Measurements from ENCODE around the gene CARD8. TPM values are rescaled to one million over a fixed set of nuclear protein-coding genes. Genes with fewer than 3 reads are reported as not detected.
"Not testable (repeated sequence)": the region's sequence is repeated elsewhere in the genome, so short reads cannot be mapped to it uniquely, and the experiment has no call there.

CARD8 gene
- total RNA-seq, 2 experiments from 2014 or later, result 71.1 to 73.1 TPM

DNA sequence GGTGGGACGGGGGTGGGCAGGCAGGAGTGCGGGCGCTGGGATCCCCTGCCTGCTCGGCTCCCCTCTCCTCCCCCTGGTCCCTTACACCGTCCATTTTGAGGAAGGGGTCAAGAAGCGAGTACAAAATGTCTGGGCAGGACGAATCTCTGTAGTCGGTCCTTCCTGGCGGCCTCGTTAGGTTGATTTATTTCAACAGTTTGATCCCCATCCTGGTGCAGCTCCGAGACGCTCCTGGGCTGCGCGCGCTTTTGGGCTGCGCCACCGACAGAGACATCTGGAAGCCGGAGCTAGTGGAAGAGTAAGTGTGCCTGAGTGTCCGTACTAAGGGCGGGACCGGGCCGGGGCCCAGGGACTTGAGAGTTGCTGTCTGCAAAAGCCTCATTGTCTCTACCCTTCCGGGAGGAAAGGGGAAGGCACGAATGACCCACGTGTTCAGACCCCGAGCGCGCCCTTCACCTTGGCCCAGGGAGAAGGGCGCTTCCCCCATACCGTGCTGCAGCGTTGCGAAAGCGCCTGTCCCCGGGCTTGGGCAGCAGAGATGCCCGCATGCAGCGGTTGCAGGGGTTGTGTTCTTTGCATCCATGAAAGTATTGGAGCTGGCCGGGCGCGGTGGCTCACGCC lies 15.9 kb upstream of the CARD8 start:
- H3K27ac ChIP-seq (ENCODE audit: low read depth in 1 of 2, low read length in 2 of 2), result no peak overlapping the region
- H3K4me1 Mint-ChIP-seq (ENCODE audit: low read depth), result peaks cover 20% of the 10 kb centered on the region
- peaks cover 0 to 14% of the 10 kb centered on the region in 2 experiments for H3K27me3 ChIP-seq (ENCODE audit: control insufficient read depth in 1 of 2, insufficient read depth in 2 of 2, low read length in 2 of 2)
- H3K27ac Mint-ChIP-seq, result no peak overlapping the region
- ChIA-PET CTCF (interaction anchor here (0.6 to 1.2 kb wide), 2 partner anchors 16 to 89 kb away, joined by 3 to 4 read pairs; partner anchors contain the start of gene CARD8), POLR2A (interaction anchor here (1.0 to 1.3 kb wide), 2 partner anchors 62 to 161 kb away, joined by 3 to 4 read pairs; partner anchors contain the start of gene PLA2G4C)
- peaks cover 31% of the 10 kb centered on the region for H3K27me3 Mint-ChIP-seq
- H3K4me1 ChIP-seq (ENCODE audit: insufficient read depth, low read length), result peaks cover 18% of the 10 kb centered on the region
- intact Hi-C loops (cut with DNase I, micrococcal nuclease), result no loop called here
- H3K9me3 Mint-ChIP-seq, result no peaks in the 10 kb centered on the region
- H3K36me3 Mint-ChIP-seq (ENCODE audit: low read depth), result no peaks in the 10 kb centered on the region
- no peak for ATAC-seq (ENCODE audit: poor library complexity)
- H3K36me3 ChIP-seq (ENCODE audit: insufficient read depth, low read length), result no peaks in the 10 kb centered on the region
- peak overlapping the region; percentile 63 for H3K4me3 Mint-ChIP-seq
- H3K9me3 ChIP-seq (ENCODE audit: control insufficient read depth in 1 of 2, insufficient read depth in 1 of 2, low read length in 2 of 2), result no peaks in the 10 kb centered on the region
- H3K4me3 ChIP-seq (ENCODE audit: low read length), result peak overlapping the region; percentile 55
- peak in 3 of 14 experiments; percentile 19 to 26 (median 23) for DNase-seq
- TF ChIP-seq, protein P1, sequence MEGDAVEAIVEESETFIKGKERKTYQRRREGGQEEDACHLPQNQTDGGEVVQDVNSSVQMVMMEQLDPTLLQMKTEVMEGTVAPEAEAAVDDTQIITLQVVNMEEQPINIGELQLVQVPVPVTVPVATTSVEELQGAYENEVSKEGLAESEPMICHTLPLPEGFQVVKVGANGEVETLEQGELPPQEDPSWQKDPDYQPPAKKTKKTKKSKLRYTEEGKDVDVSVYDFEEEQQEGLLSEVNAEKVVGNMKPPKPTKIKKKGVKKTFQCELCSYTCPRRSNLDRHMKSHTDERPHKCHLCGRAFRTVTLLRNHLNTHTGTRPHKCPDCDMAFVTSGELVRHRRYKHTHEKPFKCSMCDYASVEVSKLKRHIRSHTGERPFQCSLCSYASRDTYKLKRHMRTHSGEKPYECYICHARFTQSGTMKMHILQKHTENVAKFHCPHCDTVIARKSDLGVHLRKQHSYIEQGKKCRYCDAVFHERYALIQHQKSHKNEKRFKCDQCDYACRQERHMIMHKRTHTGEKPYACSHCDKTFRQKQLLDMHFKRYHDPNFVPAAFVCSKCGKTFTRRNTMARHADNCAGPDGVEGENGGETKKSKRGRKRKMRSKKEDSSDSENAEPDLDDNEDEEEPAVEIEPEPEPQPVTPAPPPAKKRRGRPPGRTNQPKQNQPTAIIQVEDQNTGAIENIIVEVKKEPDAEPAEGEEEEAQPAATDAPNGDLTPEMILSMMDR (IDR thresholded peaks at IDR 0.05), result no peak

DNA sequence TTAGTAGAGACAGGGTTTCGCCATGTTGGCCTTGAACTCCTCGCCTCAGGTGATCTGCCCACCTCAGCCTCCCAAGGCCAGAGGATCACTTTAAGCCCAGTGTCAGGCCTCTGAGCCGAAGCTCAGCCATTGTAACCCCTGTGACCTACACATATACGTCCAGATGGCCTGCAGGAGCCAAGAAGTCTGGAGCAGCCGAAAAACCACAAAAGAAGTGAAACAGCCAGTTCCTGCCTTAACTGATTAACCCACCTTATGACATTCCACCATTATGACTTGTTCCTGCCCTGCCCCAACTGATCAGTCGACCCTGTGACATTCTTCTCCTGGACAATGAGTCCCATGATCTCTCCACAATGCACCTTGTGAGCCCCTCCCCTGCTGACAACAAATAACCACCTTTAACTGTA lies 13.9 kb upstream of the CARD8 start:
- H3K36me3 ChIP-seq (ENCODE audit: insufficient read depth, low read length); H3K27ac ChIP-seq (ENCODE audit: low read depth in 1 of 2, low read length in 2 of 2); DNase-seq; H3K4me3 ChIP-seq (ENCODE audit: low read length); CTCF ChIA-PET; ATAC-seq (ENCODE audit: poor library complexity); H3K27ac Mint-ChIP-seq; H3K36me3 Mint-ChIP-seq (ENCODE audit: low read depth); H3K9me3 Mint-ChIP-seq; H3K9me3 ChIP-seq (ENCODE audit: control insufficient read depth in 1 of 2, insufficient read depth in 1 of 2, low read length in 2 of 2): not testable (repeated sequence)
- Mint-ChIP-seq H3K4me3 (peak overlapping the region; percentile 80), H3K27me3 (peaks cover 31% of the 10 kb centered on the region), H3K4me1 (ENCODE audit: low read depth) (peaks cover 20% of the 10 kb centered on the region)
- POLR2A ChIA-PET, result interaction anchor here (1.1 kb wide), 1 partner anchor 63 kb away, joined by 4 read pairs; no protein-coding TSS in a partner anchor
- intact Hi-C loops (cut with DNase I, micrococcal nuclease), result loop anchor here in 1 of 2 experiments (10.0 kb wide), 1 partner anchor 315 kb away; no protein-coding TSS in a partner anchor
- peaks cover 0 to 16% of the 10 kb centered on the region in 2 experiments for H3K27me3 ChIP-seq (ENCODE audit: control insufficient read depth in 1 of 2, insufficient read depth in 2 of 2, low read length in 2 of 2)
- peaks cover 18% of the 10 kb centered on the region for H3K4me1 ChIP-seq (ENCODE audit: insufficient read depth, low read length)

DNA sequence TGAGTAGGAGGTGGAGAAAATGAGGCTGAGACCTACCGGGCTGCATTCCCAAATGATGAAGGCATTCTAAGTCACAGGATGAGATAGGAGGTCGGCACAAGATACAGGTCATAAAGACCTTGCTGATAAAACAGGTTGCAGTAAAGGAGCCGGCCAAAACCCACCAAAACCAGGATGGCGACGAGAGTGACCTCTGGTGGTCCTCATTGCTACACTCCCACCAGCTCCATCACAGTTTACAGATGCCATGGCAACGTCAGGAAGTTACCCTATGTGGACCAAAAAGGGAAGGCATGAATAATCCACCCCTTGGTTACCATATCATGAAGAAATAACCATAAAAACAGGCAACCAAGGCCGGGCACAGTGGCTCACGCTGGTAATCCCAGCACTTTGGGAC lies 9.6 kb upstream of the CARD8 start:
- ATAC-seq (ENCODE audit: poor library complexity); H3K4me3 Mint-ChIP-seq; DNase-seq; CTCF ChIA-PET; H3K9me3 Mint-ChIP-seq; H3K9me3 ChIP-seq (ENCODE audit: control insufficient read depth in 1 of 2, insufficient read depth in 1 of 2, low read length in 2 of 2); H3K27ac Mint-ChIP-seq; H3K4me1 ChIP-seq (ENCODE audit: insufficient read depth, low read length); POLR2A ChIA-PET; H3K36me3 ChIP-seq (ENCODE audit: insufficient read depth, low read length); H3K36me3 Mint-ChIP-seq (ENCODE audit: low read depth); H3K4me3 ChIP-seq (ENCODE audit: low read length); H3K27ac ChIP-seq (ENCODE audit: low read depth in 1 of 2, low read length in 2 of 2): not testable (repeated sequence)
- H3K27me3 ChIP-seq (ENCODE audit: control insufficient read depth in 1 of 2, insufficient read depth in 2 of 2, low read length in 2 of 2), result peaks cover 0 to 12% of the 10 kb centered on the region in 2 experiments
- Mint-ChIP-seq H3K27me3 (peaks cover 16% of the 10 kb centered on the region), H3K4me1 (ENCODE audit: low read depth) (peaks cover 10% of the 10 kb centered on the region)
- intact Hi-C loops (cut with DNase I, micrococcal nuclease), result loop anchor here in 1 of 2 experiments (10.0 kb wide), 1 partner anchor 319 kb away; no protein-coding TSS in a partner anchor

DNA sequence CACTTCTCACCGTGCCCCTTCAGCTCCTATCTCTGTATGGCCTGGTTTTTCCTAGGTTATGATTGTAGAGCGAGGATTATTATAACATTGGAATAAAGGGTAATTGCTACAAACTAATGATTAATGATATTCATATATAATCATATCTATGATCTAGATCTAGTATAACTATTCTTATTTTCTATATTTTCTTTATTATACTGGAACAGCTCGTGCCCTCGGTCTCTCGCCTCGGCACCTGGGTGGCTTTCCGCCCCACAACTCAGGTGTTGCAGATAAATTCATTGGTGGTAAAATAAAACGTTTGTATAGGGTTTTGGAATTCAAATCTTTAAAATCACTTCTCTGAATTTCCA lies 4.6 kb upstream of the CARD8 start:
- Mint-ChIP-seq H3K4me1 (ENCODE audit: low read depth) (peaks cover 39% of the 10 kb centered on the region), H3K36me3 (ENCODE audit: low read depth) (peaks cover 22% of the 10 kb centered on the region), H3K27ac (peak overlapping the region; percentile 99), H3K4me3 (peak overlapping the region; percentile 93)
- not testable (repeated sequence) for H3K36me3 ChIP-seq (ENCODE audit: insufficient read depth, low read length); H3K9me3 Mint-ChIP-seq; H3K9me3 ChIP-seq (ENCODE audit: control insufficient read depth in 1 of 2, insufficient read depth in 1 of 2, low read length in 2 of 2); DNase-seq; H3K27me3 Mint-ChIP-seq; H3K27me3 ChIP-seq (ENCODE audit: control insufficient read depth in 1 of 2, insufficient read depth in 2 of 2, low read length in 2 of 2); ATAC-seq (ENCODE audit: poor library complexity)
- peak overlapping the region; percentile 73 to 95 for H3K27ac ChIP-seq (ENCODE audit: low read depth in 1 of 2, low read length in 2 of 2)
- peaks cover 30% of the 10 kb centered on the region for H3K4me1 ChIP-seq (ENCODE audit: insufficient read depth, low read length)
- ChIA-PET POLR2A (interaction anchor here (0.6 to 2.6 kb wide), 7 partner anchors 11 to 151 kb away, joined by 3 to 22 read pairs (median 5); a partner anchor contains a TSS), CTCF (interaction anchor here (0.6 to 2.3 kb wide), 25 partner anchors 11 to 152 kb away, joined by 3 to 29 read pairs (median 4); partner anchors contain the start of genes LIG1, SYNGR4, TMEM143 and ZSWIM9)
- TF ChIP-seq, protein P1 (IDR thresholded peaks at IDR 0.05), result peak; percentile 45
- H3K4me3 ChIP-seq (ENCODE audit: low read length), result peak overlapping the region; percentile 68
- intact Hi-C loops (cut with DNase I, micrococcal nuclease), result loop anchor here (1.0 to 10.0 kb wide), 9 partner anchors 16 to 324 kb away; no protein-coding TSS in a partner anchor

DNA sequence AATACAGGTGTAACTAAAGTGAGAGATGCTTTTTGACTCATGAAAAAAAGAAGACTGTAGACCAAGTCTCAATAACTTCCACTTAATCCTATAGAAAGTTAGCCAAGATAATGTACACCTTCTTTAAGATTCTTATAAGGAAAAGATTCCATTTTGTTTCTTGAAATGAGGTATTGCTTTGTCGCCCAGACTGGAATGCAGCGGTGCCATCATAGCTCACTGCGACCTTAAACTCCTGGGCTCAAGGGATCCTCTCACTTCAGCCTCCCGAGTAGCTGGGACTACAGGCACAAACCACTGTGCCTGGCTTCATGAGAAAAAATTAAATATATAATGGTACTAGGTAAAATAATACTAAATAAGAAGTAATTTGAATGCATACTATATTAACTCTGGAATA lies 3.3 kb upstream of the CARD8 start:
- not testable (repeated sequence) for H3K36me3 ChIP-seq (ENCODE audit: insufficient read depth, low read length); H3K9me3 ChIP-seq (ENCODE audit: control insufficient read depth in 1 of 2, insufficient read depth in 1 of 2, low read length in 2 of 2); ATAC-seq (ENCODE audit: poor library complexity); H3K27me3 ChIP-seq (ENCODE audit: control insufficient read depth in 1 of 2, insufficient read depth in 2 of 2, low read length in 2 of 2); DNase-seq; H3K9me3 Mint-ChIP-seq; H3K27me3 Mint-ChIP-seq; H3K4me3 Mint-ChIP-seq
- H3K27ac ChIP-seq (ENCODE audit: low read depth in 1 of 2, low read length in 2 of 2), result peak overlapping the region; percentile 73 to 95
- ChIA-PET POLR2A (interaction anchor here (0.8 to 3.0 kb wide), 4 partner anchors 10 to 74 kb away, joined by 3 to 31 read pairs (median 13); no protein-coding TSS in a partner anchor), CTCF (interaction anchor here (1.1 to 2.3 kb wide), 2 partner anchors 10 to 75 kb away, joined by 7 to 21 read pairs; no protein-coding TSS in a partner anchor)
- Mint-ChIP-seq H3K36me3 (ENCODE audit: low read depth) (peaks cover 22% of the 10 kb centered on the region), H3K4me1 (ENCODE audit: low read depth) (peaks cover 50% of the 10 kb centered on the region), H3K27ac (peak overlapping the region; percentile 99)
- H3K4me1 ChIP-seq (ENCODE audit: insufficient read depth, low read length), result peaks cover 43% of the 10 kb centered on the region
- peak overlapping the region; percentile 68 for H3K4me3 ChIP-seq (ENCODE audit: low read length)
- intact Hi-C loops (cut with DNase I, micrococcal nuclease), result loop anchor here in 1 of 2 experiments (10.0 kb wide), 1 partner anchor 1406 kb away; the partner anchor contains the start of genes BCL2L12 and IRF3
